Measurements from ENCODE around the gene SLC25A10. TPM values are rescaled to one million over a fixed set of nuclear protein-coding genes. Genes with fewer than 3 reads are reported as not detected.
"Not testable (repeated sequence)": the region's sequence is repeated elsewhere in the genome, so short reads cannot be mapped to it uniquely, and the experiment has no call there.

Gene SLC25A10
- total RNA-seq, 1 donor from 2014 or later = 9.1 TPM

GRCh38 chr17:81672954-81673353 lies 39.1 kb upstream of the SLC25A10 start:
- Mint-ChIP-seq H3K9me3 (no peaks in the 10 kb centered on the region), H3K36me3 (peaks cover 12% of the 10 kb centered on the region), H3K4me1 (peaks cover 6% of the 10 kb centered on the region), H3K27ac (no peak overlapping the region), H3K27me3 (ENCODE audit: insufficient read depth, low read depth) (no peaks in the 10 kb centered on the region), H3K4me3 (peak overlapping the region; percentile 46)
- no peak overlapping the region for H3K27ac ChIP-seq
- peaks cover 23% of the 10 kb centered on the region for H3K79me2 ChIP-seq (ENCODE audit: low read depth)
- H3K27me3 ChIP-seq = no peaks in the 10 kb centered on the region
- peaks cover 6% of the 10 kb centered on the region for H3K36me3 ChIP-seq
- no peak overlapping the region for H3K4me3 ChIP-seq
- TF ChIP-seq, protein P1, sequence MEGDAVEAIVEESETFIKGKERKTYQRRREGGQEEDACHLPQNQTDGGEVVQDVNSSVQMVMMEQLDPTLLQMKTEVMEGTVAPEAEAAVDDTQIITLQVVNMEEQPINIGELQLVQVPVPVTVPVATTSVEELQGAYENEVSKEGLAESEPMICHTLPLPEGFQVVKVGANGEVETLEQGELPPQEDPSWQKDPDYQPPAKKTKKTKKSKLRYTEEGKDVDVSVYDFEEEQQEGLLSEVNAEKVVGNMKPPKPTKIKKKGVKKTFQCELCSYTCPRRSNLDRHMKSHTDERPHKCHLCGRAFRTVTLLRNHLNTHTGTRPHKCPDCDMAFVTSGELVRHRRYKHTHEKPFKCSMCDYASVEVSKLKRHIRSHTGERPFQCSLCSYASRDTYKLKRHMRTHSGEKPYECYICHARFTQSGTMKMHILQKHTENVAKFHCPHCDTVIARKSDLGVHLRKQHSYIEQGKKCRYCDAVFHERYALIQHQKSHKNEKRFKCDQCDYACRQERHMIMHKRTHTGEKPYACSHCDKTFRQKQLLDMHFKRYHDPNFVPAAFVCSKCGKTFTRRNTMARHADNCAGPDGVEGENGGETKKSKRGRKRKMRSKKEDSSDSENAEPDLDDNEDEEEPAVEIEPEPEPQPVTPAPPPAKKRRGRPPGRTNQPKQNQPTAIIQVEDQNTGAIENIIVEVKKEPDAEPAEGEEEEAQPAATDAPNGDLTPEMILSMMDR (IDR thresholded peaks at IDR 0.05) = no peak
- H3K4me2 ChIP-seq = no peak overlapping the region
- H2AFZ ChIP-seq (replicated peaks) = no peak overlapping the region
- H3K9ac ChIP-seq = no peak overlapping the region
- H3F3A ChIP-seq (ENCODE audit: low read depth) = peaks cover 26% of the 10 kb centered on the region
- no peaks in the 10 kb centered on the region for H3K9me3 ChIP-seq (ENCODE audit: low read depth)
- H3K4me1 ChIP-seq = peaks cover 4% of the 10 kb centered on the region
- no peak for DNase-seq (ENCODE audit: low spot score)
- peaks cover 14% of the 10 kb centered on the region for H4K20me1 ChIP-seq (ENCODE audit: low read depth)

DNA sequence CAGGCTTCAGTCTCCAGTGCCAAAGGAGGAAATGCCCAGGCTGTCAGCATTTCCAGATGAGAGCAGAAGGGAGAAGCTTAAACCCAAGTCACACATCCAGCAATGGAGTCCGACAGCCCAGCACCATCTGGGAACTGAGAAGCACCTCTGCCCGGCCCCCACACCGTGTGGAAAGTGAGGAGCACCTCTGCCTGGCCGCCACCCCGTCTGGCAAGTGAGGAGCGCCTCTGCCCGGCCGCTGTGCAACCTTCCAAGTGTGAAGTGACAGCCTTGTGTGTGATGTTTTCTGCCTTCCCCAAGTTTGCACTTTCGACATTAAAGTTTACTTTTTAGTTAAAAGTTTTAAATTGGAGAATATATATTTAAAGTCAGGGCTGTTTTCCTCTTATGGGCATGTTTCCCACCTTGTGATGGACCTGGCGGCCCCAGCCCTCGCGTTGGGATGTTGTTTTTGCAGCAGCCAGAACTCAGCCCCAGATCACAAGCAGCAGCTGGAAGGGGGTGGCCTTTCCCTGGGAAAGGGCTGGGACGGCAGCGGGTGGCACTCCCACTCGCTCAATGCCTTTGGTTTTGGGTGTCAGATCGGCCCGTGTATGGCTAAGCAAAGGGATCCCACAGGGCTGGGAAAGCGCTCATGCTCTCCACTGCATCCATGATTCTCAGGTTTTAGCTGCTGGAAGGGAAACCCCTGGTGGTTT lies 38.4 kb upstream of the SLC25A10 start:
- H3K4me1 ChIP-seq = no peaks in the 10 kb centered on the region
- H3K79me2 ChIP-seq (ENCODE audit: low read depth) = peaks cover 16% of the 10 kb centered on the region
- no peak overlapping the region for H3K4me3 ChIP-seq
- H3K4me2 ChIP-seq = no peak overlapping the region
- Mint-ChIP-seq H3K36me3 (peaks cover 10% of the 10 kb centered on the region), H3K4me1 (no peaks in the 10 kb centered on the region), H3K27ac (no peak overlapping the region), H3K4me3 (no peak overlapping the region), H3K9me3 (no peaks in the 10 kb centered on the region), H3K27me3 (ENCODE audit: insufficient read depth, low read depth) (no peaks in the 10 kb centered on the region)
- no peaks in the 10 kb centered on the region for H3K9me3 ChIP-seq (ENCODE audit: low read depth)
- peaks cover 24% of the 10 kb centered on the region for H3F3A ChIP-seq (ENCODE audit: low read depth)
- peaks cover 10% of the 10 kb centered on the region for H4K20me1 ChIP-seq (ENCODE audit: low read depth)
- H3K27ac ChIP-seq = no peak overlapping the region
- H3K36me3 ChIP-seq = no peaks in the 10 kb centered on the region
- TF ChIP-seq EZH2 (IDR thresholded peaks at IDR 0.05) (no peak), EZH2phosphoT487 (IDR thresholded peaks at IDR 0.05) (no peak)
- TF ChIP-seq, protein P1 (IDR thresholded peaks at IDR 0.05) = no peak
- no peak overlapping the region for H3K9ac ChIP-seq
- H3K27me3 ChIP-seq = no peaks in the 10 kb centered on the region
- H2AFZ ChIP-seq (replicated peaks) = no peak overlapping the region
- no peak for DNase-seq (ENCODE audit: low spot score)

GRCh38 chr17:81675515-81676221 lies 36.4 kb upstream of the SLC25A10 start:
- H3K4me1 ChIP-seq; H3K36me3 ChIP-seq; H3K27me3 ChIP-seq; H3K4me3 Mint-ChIP-seq; H3K9ac ChIP-seq; H3K4me2 ChIP-seq; H3K27ac ChIP-seq; H3K79me2 ChIP-seq (ENCODE audit: low read depth); H2AFZ ChIP-seq (replicated peaks); H3K4me1 Mint-ChIP-seq; H3K9me3 Mint-ChIP-seq; H3K9me3 ChIP-seq (ENCODE audit: low read depth); H3K4me3 ChIP-seq; H3K27ac Mint-ChIP-seq; H3K27me3 Mint-ChIP-seq (ENCODE audit: insufficient read depth, low read depth): not testable (repeated sequence)
- H4K20me1 ChIP-seq (ENCODE audit: low read depth) = peaks cover 10% of the 10 kb centered on the region
- peak; percentile 25 for DNase-seq (ENCODE audit: low spot score)
- H3K36me3 Mint-ChIP-seq = peaks cover 12% of the 10 kb centered on the region
- peaks cover 30% of the 10 kb centered on the region for H3F3A ChIP-seq (ENCODE audit: low read depth)
- TF ChIP-seq, protein P1 (IDR thresholded peaks at IDR 0.05) = peak; percentile 60
